H1 (cell line): Measurements from ENCODE around the gene KCND3. TPM values are rescaled to one million over a fixed set of nuclear protein-coding genes. Genes with fewer than 3 reads are reported as not detected.

ENCODE experiments used
- CTCF ChIA-PET: fragments of 300-600 bp; sonication (Branson Sonifier 250); formaldehyde crosslinking; loops from one replicate; lab custom pipeline; 2021; ENCODE audit not compliant: partially characterized antibody; lab: Charles Lee
- POLR2A ChIA-PET: fragments of 300-600 bp; sonication (Branson Sonifier 250); formaldehyde crosslinking; loops from one replicate; lab custom pipeline; 2021; ENCODE audit warnings: inconsistent platforms; ENCODE audit not compliant: partially characterized antibody; lab: Charles Lee
- DNase-seq, 2 experiments: peaks; one replicate each; pipeline versions ENCODE4 v3.0.0 to v3.0.0-alpha.2; 2010 to 2022; ENCODE audit warnings: low spot score in 2 of 2, low read depth in 1 of 2, mixed read lengths in 1 of 2
- FAIRE-seq: peaks from 2 replicates; lab custom pipeline; 2011; peaks lifted over from hg19 to GRCh38; lab: Jason Lieb, UNC
- H2AFZ ChIP-seq: 2 replicates; pipeline ENCODE4 v1.8.1; 2012; ENCODE audit warnings: low read length, inconsistent platforms
- H2AK5ac ChIP-seq: 2 replicates; pipeline ENCODE4 v1.6.1; 2013; ENCODE audit warnings: low read depth, low read length
- H2BK120ac ChIP-seq: replicated peaks from 2 replicates; pipeline ENCODE3; 2013; ENCODE audit warnings: low read depth, low read length, inconsistent platforms
- H2BK12ac ChIP-seq: 2 replicates; pipeline ENCODE4 v1.6.1; 2013; ENCODE audit warnings: low read depth, low read length
- H2BK15ac ChIP-seq: 2 replicates; pipeline ENCODE4 v1.6.1; 2013; ENCODE audit warnings: low read length
- H2BK20ac ChIP-seq: 2 replicates; pipeline ENCODE4 v1.6.1; 2013; ENCODE audit warnings: low read length
- H2BK5ac ChIP-seq: 2 replicates; pipeline ENCODE4 v1.6.1; 2013; ENCODE audit warnings: low read depth, low read length
- H3K14ac ChIP-seq: 2 replicates; pipeline ENCODE4 v1.6.1; 2013; ENCODE audit warnings: inconsistent platforms; ENCODE audit not compliant: insufficient read length
- H3K18ac ChIP-seq: 2 replicates; pipeline ENCODE4 v1.6.1; 2013; ENCODE audit warnings: low read length; ENCODE audit errors: extremely low read depth
- H3K23ac ChIP-seq: 2 replicates; pipeline ENCODE4 v1.6.1; 2013; ENCODE audit warnings: inconsistent platforms; ENCODE audit not compliant: insufficient read length
- H3K23me2 ChIP-seq: 2 replicates; pipeline ENCODE4 v1.6.1; 2013; ENCODE audit warnings: low read depth, low read length
- H3K27ac ChIP-seq: 2 replicates; pipeline ENCODE4 v1.6.1; 2011; ENCODE audit warnings: low read depth, low read length, inconsistent platforms
- H3K27me3 ChIP-seq, 4 experiments: replicated peaks in 1 of 4; 1 replicate in 1 of 4; 2 replicates in 3 of 4; pipeline versions ENCODE4 v1.6.1 to v1.8.1; 2011 to 2013; ENCODE audit warnings: low read length in 3 of 4, mild to moderate bottlenecking in 3 of 4, inconsistent platforms in 2 of 4, mixed read lengths in 2 of 4, moderate library complexity in 1 of 4; ENCODE audit not compliant: control insufficient read depth in 3 of 4, insufficient read depth in 3 of 4; ENCODE audit errors: extremely low read depth in 1 of 4
- H3K36me3 ChIP-seq, 4 experiments: 2 replicates each; pipeline versions ENCODE4 v1.6.1 to v1.8.1; 2011 to 2013; ENCODE audit warnings: mild to moderate bottlenecking in 4 of 4, low read length in 3 of 4, moderate library complexity in 2 of 4, control low read depth in 1 of 4, inconsistent platforms in 1 of 4; ENCODE audit not compliant: insufficient read depth in 4 of 4, control insufficient read depth in 2 of 4
- H3K4ac ChIP-seq: replicated peaks from 2 replicates; pipeline ENCODE3; 2013; ENCODE audit warnings: low read length, low read depth, mixed read lengths, inconsistent platforms; ENCODE audit not compliant: insufficient read length
- H3K4me1 ChIP-seq, 4 experiments: replicated peaks in 1 of 4; 1 replicate in 1 of 4; 2 replicates in 3 of 4; pipeline versions ENCODE4 v1.6.1 to v1.8.1; 2011 to 2013; ENCODE audit warnings: low read length in 3 of 4, inconsistent platforms in 2 of 4, mixed read lengths in 1 of 4; ENCODE audit not compliant: insufficient read depth in 4 of 4, control insufficient read depth in 3 of 4
- H3K4me2 ChIP-seq, 2 experiments: 2 replicates each; pipeline versions ENCODE4 v1.6.1 to v1.8.1; 2011 to 2013; ENCODE audit warnings: low read depth in 2 of 2, low read length in 2 of 2, control low read depth in 1 of 2, inconsistent platforms in 1 of 2, mild to moderate bottlenecking in 1 of 2; ENCODE audit not compliant: insufficient read depth in 1 of 2
- H3K4me3 ChIP-seq, 4 experiments: fragments of 200-600, 300-600 bp in 1 of 4; sonication (generic), shearing (Covaris generic), sonication (Bioruptor Twin) in 1 of 4; 2 replicates each; pipeline versions ENCODE4 v1.5.1 to v1.8.1; 2011 to 2016; ENCODE audit warnings: low read length in 4 of 4, low read depth in 3 of 4, control low read depth in 2 of 4, inconsistent platforms in 2 of 4, mild to moderate bottlenecking in 2 of 4, mixed read lengths in 1 of 4, moderate library complexity in 1 of 4; ENCODE audit not compliant: insufficient read depth in 2 of 4; ENCODE audit errors: extremely low read depth in 1 of 4
- H3K56ac ChIP-seq: replicated peaks from 2 replicates; pipeline ENCODE3; 2013; ENCODE audit warnings: low read depth, mild to moderate bottlenecking, mixed read lengths, low read length, inconsistent platforms; ENCODE audit not compliant: insufficient read length
- H3K79me1 ChIP-seq: 2 replicates; pipeline ENCODE4 v1.6.1; 2013; ENCODE audit warnings: low read depth, low read length, control low read depth
- H3K79me2 ChIP-seq, 2 experiments: 2 replicates each; pipeline versions ENCODE4 v1.6.1 to v1.8.1; 2012 to 2013; ENCODE audit warnings: low read length in 2 of 2, mild to moderate bottlenecking in 2 of 2, inconsistent platforms in 1 of 2; ENCODE audit not compliant: insufficient read depth in 2 of 2, control insufficient read depth in 1 of 2
- H3K9ac ChIP-seq, 4 experiments: replicated peaks in 1 of 4; 1 replicate in 1 of 4; 2 replicates in 3 of 4; pipeline versions ENCODE4 v1.6.1 to v1.8.1; 2011 to 2013; ENCODE audit warnings: low read depth in 3 of 4, low read length in 3 of 4, control low read depth in 2 of 4, mild to moderate bottlenecking in 2 of 4, moderate library complexity in 2 of 4, inconsistent platforms in 1 of 4; ENCODE audit errors: extremely low read depth in 1 of 4
- H3K9me3 ChIP-seq, 2 experiments: 2 replicates each; pipeline versions ENCODE4 v1.6.1 to v1.8.1; 2012 to 2013; ENCODE audit warnings: mild to moderate bottlenecking in 2 of 2, moderate library complexity in 2 of 2, control low read depth in 1 of 2, inconsistent platforms in 1 of 2, low read depth in 1 of 2, low read length in 1 of 2, mixed read lengths in 1 of 2; ENCODE audit not compliant: insufficient read depth in 2 of 2
- H4K20me1 ChIP-seq, 2 experiments: replicated peaks in 1 of 2; 2 replicates each; pipeline versions ENCODE3 to v1.8.1; 2011 to 2013; ENCODE audit warnings: inconsistent platforms in 2 of 2, low read length in 2 of 2, mild to moderate bottlenecking in 1 of 2; ENCODE audit not compliant: insufficient read depth in 2 of 2, control insufficient read depth in 1 of 2
- H4K5ac ChIP-seq: 2 replicates; pipeline ENCODE4 v1.6.1; 2013; ENCODE audit warnings: low read length, low read depth, mixed read lengths, inconsistent platforms; ENCODE audit not compliant: insufficient read length
- H4K8ac ChIP-seq: 2 replicates; pipeline ENCODE4 v1.8.0; 2013; ENCODE audit warnings: mild to moderate bottlenecking, moderate library complexity, low read length, inconsistent platforms; ENCODE audit not compliant: insufficient read depth; ENCODE audit errors: extremely low read depth
- H4K91ac ChIP-seq: replicated peaks from 2 replicates; pipeline ENCODE3; 2013; ENCODE audit warnings: low read length, mixed read lengths, inconsistent platforms; ENCODE audit not compliant: insufficient read length
- CBX8 ChIP-seq: fragments of 300-800, 300-1000 bp; sonication (generic); IDR thresholded peaks from 2 replicates; pipeline ENCODE4 v1.7.1; 2016; ENCODE audit warnings: low read depth, low read length, borderline replicate concordance
- CTBP2 ChIP-seq: IDR thresholded peaks from 2 replicates; pipeline ENCODE4 v1.7.0; 2011; ENCODE audit warnings: borderline replicate concordance, mild to moderate bottlenecking, moderate library complexity, mixed read lengths, low read length; ENCODE audit not compliant: insufficient read depth, insufficient read length
- EP300 ChIP-seq, 2 experiments: IDR thresholded peaks; 1 replicate in 1 of 2; 2 replicates in 1 of 2; pipeline ENCODE4 v1.6.1; 2011 to 2012; ENCODE audit warnings: low read depth in 2 of 2, low read length in 2 of 2, mild to moderate bottlenecking in 2 of 2, borderline replicate concordance in 1 of 2, inconsistent platforms in 1 of 2, moderate library complexity in 1 of 2
- GTF2F1 ChIP-seq: IDR thresholded peaks from 2 replicates; pipeline ENCODE4 v1.6.1; 2012; ENCODE audit warnings: low read depth, low read length, improper control_type of control experiment, borderline replicate concordance
- KDM4A ChIP-seq: IDR thresholded peaks from one replicate; pipeline ENCODE4 v1.7.1; 2012; ENCODE audit warnings: low read depth, mild to moderate bottlenecking, moderate library complexity, low read length, inconsistent platforms; ENCODE audit not compliant: severe bottlenecking
- NANOG ChIP-seq: IDR thresholded peaks from 2 replicates; pipeline ENCODE4 v1.6.1; 2011; ENCODE audit warnings: low read length, low read depth, mild to moderate bottlenecking, inconsistent platforms; ENCODE audit not compliant: insufficient read depth, poor library complexity, severe bottlenecking
- RAD21 ChIP-seq, 2 experiments: IDR thresholded peaks in 1 of 2; conservative IDR thresholded peaks in 1 of 2; 2 replicates each; pipeline ENCODE4 v1.6.1; 2011; ENCODE audit warnings: low read depth in 2 of 2, low read length in 2 of 2, improper control_type of control experiment in 1 of 2, inconsistent platforms in 1 of 2, mild to moderate bottlenecking in 1 of 2, moderate library complexity in 1 of 2
- RFX5 ChIP-seq: IDR thresholded peaks from 2 replicates; pipeline ENCODE4 v1.6.1; 2011; ENCODE audit warnings: low read depth, low read length, improper control_type of control experiment, borderline replicate concordance
- SP1 ChIP-seq: IDR thresholded peaks from 2 replicates; pipeline ENCODE4 v1.6.1; 2011; ENCODE audit warnings: low read depth, low read length
- SP4 ChIP-seq: IDR thresholded peaks from 2 replicates; pipeline ENCODE4 v1.6.1; 2012; ENCODE audit warnings: low read length, inconsistent platforms
- SRF ChIP-seq: IDR thresholded peaks from 2 replicates; pipeline ENCODE4 v1.6.1; 2011; ENCODE audit warnings: mild to moderate bottlenecking, low read depth, low read length, moderate library complexity
- TCF12 ChIP-seq: IDR thresholded peaks from 2 replicates; pipeline ENCODE4 v1.6.1; 2011; ENCODE audit warnings: low read depth, mild to moderate bottlenecking, low read length
- USF2 ChIP-seq: IDR thresholded peaks from 2 replicates; pipeline ENCODE4 v1.6.1; 2011; ENCODE audit warnings: low read length, improper control_type of control experiment
- WGBS, 2 experiments: shearing (Covaris generic) in 1 of 2; methylation state at CpG; one replicate each; pipeline versions ENCODE4 v1.1.6 to v1.1.7; 2013 to 2015; ENCODE audit warnings: low lambda C conversion rate in 2 of 2, mixed read lengths in 2 of 2, inconsistent platforms in 1 of 2, low coverage in 1 of 2, missing lambda C conversion rate in 1 of 2; ENCODE audit not compliant: insufficient replicate concordance in 2 of 2, insufficient coverage in 1 of 2, insufficient read length in 1 of 2; ENCODE audit errors: extremely low coverage in 1 of 2, missing lambda C conversion rate in 1 of 2; 5-methylcytosine and 5-hydroxymethylcytosine counted together
- polyA plus RNA-seq, 7 experiments: library from polyadenylated mRNA; depleted of rRNA in 3 of 7; stranded (reverse) in 5 of 7; unstranded in 2 of 7; fragments of >200 nt in 5 of 7; fragments of 200-250 nt in 2 of 7; gene quantifications; 1 replicate in 5 of 7; 2 replicates in 1 of 7; 4 replicates in 1 of 7; pipeline versions ENCODE4 v1.2.1 to v1.2.3, GENCODE V29; 2011 to 2013; ENCODE audit warnings: missing spikeins in 2 of 7, mixed read lengths in 2 of 7
- total RNA-seq: library from RNA; stranded (reverse); fragmentation: NEBNext Ultra II Directional; extraction: Animal tissue kit (Norgen Biotek cat#: 25700); gene quantifications from 2 replicates; pipeline ENCODE4 v1.2.1, GENCODE V29; 2021

Gene KCND3
- total and polyA plus RNA-seq, 2 of the 8 experiments (the other 6 are each of a cell fraction or from before 2014, with no cell fraction given) = 0.14 to 0.48 TPM

DNA sequence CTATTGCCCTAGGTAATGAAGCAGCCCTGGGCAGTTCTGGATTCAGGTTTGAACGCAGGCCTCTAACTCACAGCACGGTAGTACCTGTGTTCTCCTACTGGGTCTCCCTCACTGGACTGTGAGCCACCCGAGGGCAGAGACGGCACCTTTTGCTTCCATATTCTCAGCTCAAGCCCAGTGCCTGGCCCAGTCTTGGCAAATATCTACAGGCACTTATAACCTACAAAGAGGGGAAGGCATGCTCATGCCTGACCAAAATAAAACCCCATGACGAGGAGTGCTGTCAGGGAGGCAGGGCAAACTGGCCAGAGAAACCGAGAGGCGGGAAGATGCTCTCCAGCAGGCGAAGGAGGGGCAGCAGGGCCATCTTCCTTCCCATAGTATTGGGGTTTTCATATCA lies 142.6 kb downstream of the KCND3 start:
- Histone ChIP-seq H2BK20ac (no peak overlapping the region), H4K20me1 (no peaks in the 10 kb centered on the region), H2BK5ac (no peak overlapping the region), H3K4me3 (no peak overlapping the region), H3K23ac (no peak overlapping the region), H3K4me1 (peaks cover 0 to 4% (median 0%) of the 10 kb centered on the region in 4 experiments; a peak in 2 of 7 replicates), H3K18ac (no peak overlapping the region), H3K79me1 (no peaks in the 10 kb centered on the region), H4K8ac (no peak overlapping the region), H4K5ac (no peak overlapping the region), H2AFZ (no peak overlapping the region), H3K14ac (no peak overlapping the region), H3K4me2 (no peak overlapping the region), H3K9ac (no peak overlapping the region), H3K79me2 (no peaks in the 10 kb centered on the region), H3K23me2 (no peaks in the 10 kb centered on the region), H2BK120ac (no peak overlapping the region), H3K56ac (no peak overlapping the region), H3K27me3 (no peaks in the 10 kb centered on the region), H2AK5ac (no peak overlapping the region), H4K91ac (no peak overlapping the region), H3K36me3 (no peaks in the 10 kb centered on the region), H3K9me3 (no peaks in the 10 kb centered on the region), H3K27ac (no peak overlapping the region), H3K4ac (no peak overlapping the region), H2BK15ac (no peak overlapping the region), H2BK12ac (no peak overlapping the region)
- FAIRE-seq = no peak
- ChIA-PET POLR2A (no interaction called here), CTCF (interaction anchor here (0.6 to 0.9 kb wide), 2 partner anchors 8 to 34 kb away, joined by 3 read pairs; no protein-coding TSS in a partner anchor)
- WGBS, 2 experiments = 97% methylated on average over 8 of the region's 8 CpGs; no CpG with 5 or more reads in 1 of the 2 experiments
- no peak for DNase-seq
- TF ChIP-seq GTF2F1 (no peak), RFX5 (no peak), USF2 (no peak), NANOG (no peak), KDM4A (no peak), SP1 (no peak), TCF12 (no peak), SRF (no peak), CBX8 (no peak), CTBP2 (no peak), EP300 (IDR thresholded peaks at IDR 0.05; ENCODE audit: borderline replicate concordance in 1 of 2, low read depth in 2 of 2, low read length in 2 of 2) (no peak), RAD21 (IDR thresholded peaks at IDR 0.05 in 1 of 2, conservative IDR thresholded peaks at IDR 0.05 in 1 of 2; ENCODE audit: low read depth in 2 of 2, low read length in 2 of 2) (no peak), SP4 (no peak)
